CD4-positive, alpha-beta T cell treated with Interleukin-12 subunit alpha and Interleukin-12 subunit beta, for 1 hour (primary cell): ENCODE data around the gene EPB41L2.
A peak's percentile ranks its signal among the peaks of the same experiment; 100 is the strongest.
"Not testable (repeated sequence)": the region's sequence is repeated elsewhere in the genome, so short reads cannot be mapped to it uniquely, and the experiment has no call there.

ENCODE experiments used
- DNase-seq: peaks from one replicate; pipeline ENCODE4 v3.0.0-alpha.2; 2020

Gene EPB41L2

DNA sequence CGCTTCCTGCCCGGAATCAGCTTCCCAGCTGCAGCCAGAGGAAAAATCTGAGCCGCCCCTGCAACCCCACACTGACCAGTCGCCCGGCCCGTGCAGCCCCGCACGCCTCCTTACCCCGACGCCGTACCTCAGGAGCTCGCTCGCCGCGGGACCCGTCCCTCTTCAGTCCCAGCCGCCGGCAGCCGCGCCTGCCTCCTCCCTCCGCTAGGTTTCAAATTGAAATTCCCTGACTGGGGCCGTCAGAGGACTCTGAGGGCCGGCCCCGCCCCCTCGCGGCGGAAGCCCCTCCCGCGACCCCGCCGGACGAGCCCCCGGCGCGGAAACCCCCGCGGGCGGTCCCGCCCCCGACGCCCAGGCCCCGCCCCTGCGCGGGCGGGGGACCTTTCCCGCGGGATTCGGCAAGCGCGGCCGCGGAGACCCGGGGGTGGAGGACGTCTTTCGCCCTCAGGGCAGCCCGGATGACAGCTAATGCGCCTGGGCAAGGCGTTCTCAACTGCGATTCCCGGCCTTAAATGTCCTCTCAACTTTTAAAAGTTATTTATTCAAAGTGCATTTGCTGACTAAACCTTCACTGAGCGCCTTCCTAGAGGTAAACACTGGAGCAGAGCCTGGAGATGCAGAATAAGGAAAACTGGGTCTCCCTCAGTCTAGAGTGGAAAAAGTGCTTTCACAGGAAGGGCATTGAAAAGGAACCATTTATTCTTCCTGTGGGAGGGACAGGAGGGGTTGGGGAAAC is at the start of gene EPB41L2:
Gene EPB41L2 (minus strand): TSS at position 218 of the 736 bp plus-strand sequence. CDS start 106,760 bp downstream, outside the sequence.
- peak; percentile 88 for DNase-seq

DNA sequence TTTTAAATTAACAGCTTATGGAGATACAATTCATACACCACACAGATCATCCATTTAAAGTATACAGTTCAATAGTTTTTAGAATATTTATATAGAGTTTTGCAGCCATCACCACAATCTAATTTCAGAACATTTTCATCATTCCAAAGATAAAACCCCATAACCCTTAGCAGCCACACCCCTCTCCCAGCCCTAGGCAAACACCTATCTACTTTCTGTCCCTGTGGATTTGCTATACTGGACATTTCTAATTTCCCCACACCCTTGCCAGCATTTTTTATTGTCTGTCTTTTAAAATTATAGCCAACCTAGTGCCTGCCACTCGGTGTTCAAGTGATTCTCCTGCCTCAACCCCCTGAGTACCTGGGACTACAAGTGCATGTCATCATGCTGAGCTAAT is 49.2 kb upstream of the EPB41L2 start:
- DNase-seq = no peak

DNA sequence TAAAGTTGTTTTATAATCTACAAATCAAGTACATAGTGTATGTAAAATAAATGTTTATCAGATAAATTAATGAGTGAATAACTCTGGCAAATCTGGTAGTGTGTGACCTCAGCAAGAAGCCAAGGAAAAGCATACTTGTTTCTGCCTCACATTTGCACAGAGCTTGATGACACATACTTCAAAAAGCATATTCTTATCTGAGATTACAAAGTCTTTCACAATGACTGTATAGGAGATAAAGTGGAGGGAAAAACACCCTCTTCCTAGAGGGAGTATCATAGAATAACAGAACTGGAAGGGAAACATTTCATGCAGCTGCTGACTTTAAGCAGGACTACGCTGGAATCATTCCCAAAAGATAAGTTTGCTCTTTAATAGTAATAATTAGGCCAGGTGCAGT is 44.1 kb upstream of the EPB41L2 start:
- DNase-seq = no peak

DNA sequence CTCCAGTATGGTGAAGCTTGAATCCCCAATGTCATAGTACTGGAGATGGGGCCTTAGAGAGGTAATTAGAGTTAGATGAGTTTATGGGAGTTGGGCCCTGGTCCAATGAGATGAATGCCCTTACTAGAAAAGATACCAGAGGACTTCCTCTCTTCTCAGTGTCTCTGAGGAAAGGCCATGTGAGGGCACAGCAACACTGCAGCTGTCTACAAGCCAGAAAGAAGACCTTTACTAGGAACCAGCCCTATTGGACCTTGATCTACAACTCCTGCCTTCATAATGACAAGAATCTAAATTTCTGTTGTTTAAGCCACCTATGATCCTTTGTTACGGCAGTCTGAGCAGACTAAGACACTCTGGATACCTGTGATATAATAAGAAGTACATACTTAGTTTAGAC is 40.9 kb upstream of the EPB41L2 start:
- DNase-seq = no peak

GRCh38 chr6:131103296-131103695 is 40.3 kb upstream of the EPB41L2 start:
- DNase-seq = no peak

DNA sequence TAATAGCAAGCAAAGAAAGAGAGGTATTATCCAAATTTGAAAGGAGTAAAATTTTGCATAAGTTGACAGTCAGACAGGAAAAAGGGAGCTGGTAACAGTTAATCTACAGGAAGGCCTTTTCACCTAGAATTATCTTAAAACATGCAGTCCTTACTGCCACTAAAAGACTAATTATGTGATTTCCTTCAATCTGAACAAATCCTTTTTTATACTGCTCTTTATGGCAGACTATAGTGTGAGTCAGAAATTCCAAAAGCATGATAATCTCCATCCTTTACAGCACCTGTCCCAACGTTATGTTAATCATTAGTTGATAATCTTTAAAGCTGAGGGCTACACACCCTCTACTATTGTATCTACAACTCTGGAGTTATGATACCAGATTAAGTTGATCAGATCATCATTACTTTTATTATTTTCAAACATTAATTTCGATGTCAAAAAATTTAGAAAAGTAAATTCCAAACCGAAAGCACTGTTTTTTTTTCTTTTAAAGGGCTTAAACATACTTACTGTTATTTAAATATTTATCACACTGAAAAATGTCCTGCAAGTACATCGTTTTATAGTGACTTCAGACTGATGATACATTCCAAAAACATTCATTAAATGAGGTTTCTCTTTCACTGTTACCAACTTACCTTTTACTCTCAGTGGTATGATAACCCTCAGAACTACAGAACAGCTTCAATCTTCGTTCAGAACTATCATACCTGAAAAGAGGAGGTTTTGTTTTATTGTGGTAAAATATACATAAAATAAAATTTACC is 39.1 kb upstream of the EPB41L2 start:
- no peak for DNase-seq

DNA sequence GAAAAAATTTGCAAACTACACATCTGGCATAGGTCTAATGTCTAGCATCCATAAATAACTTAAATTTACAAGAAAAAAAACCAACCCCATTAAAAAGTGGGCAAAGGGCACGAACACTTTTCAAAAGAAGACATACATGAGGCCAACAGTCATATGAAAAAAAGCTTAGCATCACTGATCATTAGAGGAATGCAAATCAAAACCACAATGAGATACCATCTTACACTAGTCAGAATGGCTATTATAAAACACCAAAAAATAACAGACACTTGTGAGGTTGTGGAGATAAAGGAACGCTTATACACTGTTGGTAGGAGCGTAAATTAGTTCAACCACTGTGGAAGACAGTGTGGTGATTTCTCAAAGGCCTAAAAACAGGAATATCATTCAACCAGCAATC is 33.7 kb upstream of the EPB41L2 start:
- DNase-seq = no peak

- DNase-seq = no peak
Observed at GRCh38 chr6:131093334-131093733, 30.3 kb upstream of the EPB41L2 start.

- DNase-seq = not testable (repeated sequence)
Observed at GRCh38 chr6:131091944-131092343, 28.9 kb upstream of the EPB41L2 start.

DNA sequence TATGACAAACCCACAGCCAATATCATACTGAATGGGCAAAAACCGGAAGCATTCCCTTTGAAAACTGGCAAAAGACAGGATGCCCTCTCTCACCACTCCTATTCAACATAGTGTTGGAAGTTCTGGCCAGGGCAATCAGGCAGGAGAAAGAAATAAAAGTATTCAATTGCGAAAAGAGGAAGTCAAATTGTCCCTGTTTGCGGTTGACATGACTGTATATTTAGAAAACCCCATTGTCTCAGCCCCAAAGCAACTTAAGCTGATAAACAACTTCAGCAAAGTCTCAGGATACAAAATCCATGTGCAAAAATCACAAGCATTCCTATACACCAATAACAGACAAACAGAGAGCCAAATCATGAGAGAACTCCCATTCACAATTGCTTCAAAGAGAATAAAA is 27.3 kb upstream of the EPB41L2 start:
- DNase-seq = not testable (repeated sequence)

DNA sequence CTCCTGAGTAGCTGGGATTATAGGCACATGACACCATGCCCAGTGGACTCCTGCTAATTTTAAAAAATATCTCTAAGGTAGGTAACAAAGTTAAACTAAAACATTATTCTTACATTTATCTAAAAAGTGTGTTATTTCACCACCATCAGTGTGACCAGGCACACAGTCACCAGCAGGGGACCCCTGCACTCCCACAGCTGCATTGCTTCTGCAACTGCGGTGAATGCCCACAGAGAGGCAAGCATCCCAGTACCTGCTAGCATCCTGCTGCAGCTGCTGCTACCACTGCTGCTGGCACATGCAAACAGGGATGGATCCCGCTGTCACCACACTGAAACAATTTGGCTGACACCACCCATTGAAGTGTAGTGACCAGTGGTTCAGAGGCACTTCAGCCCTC is 21.9 kb upstream of the EPB41L2 start:
- DNase-seq = no peak

DNA sequence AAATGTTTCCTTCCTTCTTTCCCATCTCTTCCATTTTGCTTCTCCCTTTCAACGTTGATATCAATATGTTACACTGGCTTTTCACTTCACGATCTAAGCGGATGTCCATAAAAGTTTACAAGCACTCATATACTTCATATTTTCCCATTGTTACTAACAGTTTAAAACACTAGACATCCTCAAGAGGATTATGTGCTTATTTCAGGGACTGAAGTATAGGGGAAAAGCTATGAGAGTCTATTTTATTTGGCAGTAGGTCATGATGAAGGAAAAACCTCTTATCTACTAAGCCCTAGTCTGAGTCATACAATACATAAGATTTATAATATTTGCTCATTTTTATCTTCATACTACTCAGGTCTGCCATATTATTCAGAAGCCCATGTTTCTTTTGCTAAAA is 20.6 kb upstream of the EPB41L2 start:
- no peak for DNase-seq

DNA sequence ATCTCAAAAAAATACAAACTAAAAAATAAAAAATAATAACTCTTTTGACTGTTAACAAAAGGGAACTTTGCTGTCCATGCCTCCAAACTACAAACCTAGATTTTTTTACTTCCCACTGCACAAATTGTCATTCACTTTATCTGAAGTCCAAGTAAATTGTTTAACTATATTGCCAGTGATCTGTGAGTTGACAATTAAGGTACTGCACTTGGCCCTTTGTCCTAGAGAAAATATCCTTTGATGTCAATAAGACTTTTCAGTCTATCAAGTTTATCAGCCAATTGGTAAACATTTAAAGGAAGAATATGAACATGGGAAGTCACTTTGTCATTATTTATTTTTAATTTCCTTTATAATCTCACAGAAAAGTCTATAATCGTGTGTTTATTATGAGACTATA is 19.3 kb upstream of the EPB41L2 start:
- DNase-seq = no peak

GRCh38 chr6:131080084-131080483 is 17.0 kb upstream of the EPB41L2 start:
- DNase-seq = no peak

DNA sequence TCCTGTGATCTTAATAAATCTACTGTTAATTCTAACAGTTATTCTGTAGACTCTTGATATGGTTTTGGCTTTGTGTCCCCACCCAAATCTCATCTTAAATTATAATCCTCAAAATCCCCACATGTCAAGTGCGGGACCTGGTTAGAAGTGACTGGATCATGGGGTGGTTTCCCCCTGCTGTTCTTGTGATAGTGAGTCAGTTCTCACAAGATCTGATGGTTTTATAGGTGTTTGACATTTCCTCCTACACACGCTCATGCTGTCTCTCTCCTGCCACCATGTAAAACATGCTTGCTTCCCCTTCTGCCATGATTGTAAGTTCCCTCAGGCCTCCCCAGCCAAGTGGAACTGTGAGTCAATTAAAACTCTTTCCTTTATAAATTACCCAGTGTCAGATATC is 10.5 kb upstream of the EPB41L2 start:
- no peak for DNase-seq

DNA sequence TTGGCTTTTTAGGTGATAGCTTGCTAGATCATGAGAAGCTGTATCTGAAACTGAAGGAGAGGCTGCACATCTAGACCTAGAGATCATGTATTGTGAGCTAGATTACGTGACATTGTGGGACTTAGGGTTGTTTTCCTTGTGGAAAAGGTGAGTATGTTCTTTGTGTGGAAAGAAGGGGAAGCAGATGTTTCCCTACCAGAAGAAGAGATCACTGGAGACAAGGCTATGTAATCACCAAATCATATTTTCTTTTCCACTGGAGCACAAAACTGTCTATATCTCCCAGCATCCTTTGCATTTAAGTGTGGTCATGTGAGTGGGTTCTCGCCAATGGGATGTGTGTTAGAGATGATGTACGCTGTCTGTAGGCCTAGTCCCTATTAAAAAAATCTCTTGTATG is 7.0 kb upstream of the EPB41L2 start:
- no peak for DNase-seq

- no peak for DNase-seq
Observed at GRCh38 chr6:131068165-131068564, 5.1 kb upstream of the EPB41L2 start.

DNA sequence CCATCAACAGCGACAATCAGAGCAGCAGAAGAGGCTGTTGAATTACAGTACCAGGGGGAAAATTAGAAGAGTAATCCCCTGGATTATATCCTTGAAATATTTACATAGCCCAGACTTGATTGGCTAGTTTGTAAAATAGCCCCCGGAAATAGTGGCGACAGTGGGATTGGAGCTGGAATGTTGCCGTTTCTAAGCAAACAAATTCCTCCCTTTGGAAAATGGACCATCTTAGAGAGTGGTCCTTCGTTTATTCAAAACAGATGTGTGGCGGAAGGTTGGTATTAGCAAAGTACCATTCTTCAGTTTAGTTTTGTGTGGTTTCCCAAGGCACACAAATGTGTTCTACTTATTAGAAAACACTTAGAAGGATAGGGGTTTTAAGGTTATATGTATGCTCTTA is 4.5 kb upstream of the EPB41L2 start:
- no peak for DNase-seq

- DNase-seq = no peak
Observed at GRCh38 chr6:131065824-131066171, 2.8 kb upstream of the EPB41L2 start.

DNA sequence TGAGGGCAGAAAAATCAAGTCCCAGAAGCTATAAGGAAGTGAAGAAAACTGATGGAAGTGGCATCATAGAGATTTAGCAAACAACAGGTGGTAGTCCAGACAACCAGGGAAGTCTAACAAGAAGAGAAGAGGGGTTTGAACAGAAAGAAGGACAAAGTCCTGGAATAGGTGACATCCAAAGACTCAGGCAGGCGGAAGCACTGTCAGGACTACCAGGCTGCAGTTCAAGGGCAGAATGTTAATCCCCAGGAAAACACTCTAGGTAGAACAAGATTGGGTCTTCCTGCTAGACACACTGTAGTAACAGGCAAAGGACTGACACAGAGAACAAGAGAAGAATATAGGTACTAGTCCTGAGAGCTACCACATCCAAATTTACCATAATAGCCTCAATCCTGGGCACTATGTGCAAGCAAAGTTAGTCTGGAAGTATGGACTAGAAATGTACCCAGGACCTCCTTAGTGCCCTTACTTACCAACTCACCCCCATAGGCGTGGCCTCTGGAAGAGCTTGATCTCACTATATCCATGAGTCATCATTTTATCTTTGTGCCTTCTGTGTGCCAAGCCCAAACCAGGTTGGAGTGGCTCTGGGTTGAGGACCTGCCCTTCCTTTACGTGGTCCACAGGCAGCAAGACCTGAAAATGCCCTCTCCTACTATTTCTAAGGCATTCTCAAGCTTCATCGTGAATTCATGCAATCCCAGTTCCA is 2.2 kb upstream of the EPB41L2 start:
- DNase-seq = no peak

GRCh38 chr6:131063764-131064272 is 773 bp upstream of the EPB41L2 start:
- no peak for DNase-seq

- peak; percentile 17 for DNase-seq
Observed at GRCh38 chr6:131062241-131063027, 611 bp downstream of the EPB41L2 start.

GRCh38 chr6:131061751-131062119 is 1.3 kb downstream of the EPB41L2 start:
- DNase-seq = peak; percentile 3
